ENCODE data around the gene CAMSAP1.
"Not testable (repeated sequence)": the region's sequence is repeated elsewhere in the genome, so short reads cannot be mapped to it uniquely, and the experiment has no call there.

The CAMSAP1 gene

GRCh38 chr9:135920256-135920930 lies 13.0 kb upstream of the CAMSAP1 start:
- DNase-seq: no peak

GRCh38 chr9:135919318-135919890 lies 12.1 kb upstream of the CAMSAP1 start:
- DNase-seq: no peak

DNA sequence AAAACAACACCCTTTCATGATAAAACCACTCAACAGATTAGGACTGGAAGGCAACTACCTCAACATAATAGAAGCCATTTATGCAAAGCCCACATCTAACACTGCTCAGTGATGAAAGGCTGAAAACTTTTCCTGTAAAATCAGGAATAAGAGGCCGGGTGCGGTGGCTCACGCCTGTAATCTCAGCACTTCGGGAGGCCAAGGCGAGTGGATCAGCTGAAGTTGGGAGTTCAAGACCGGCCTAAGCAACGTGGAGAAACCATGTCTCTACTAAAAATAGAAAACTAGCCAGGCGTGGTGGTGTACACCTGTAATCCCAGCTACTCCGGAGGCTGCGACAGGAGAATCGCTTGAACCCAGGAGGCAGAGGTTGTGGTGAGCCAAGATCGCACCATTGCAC lies 8.9 kb upstream of the CAMSAP1 start:
- not testable (repeated sequence) for DNase-seq

DNA sequence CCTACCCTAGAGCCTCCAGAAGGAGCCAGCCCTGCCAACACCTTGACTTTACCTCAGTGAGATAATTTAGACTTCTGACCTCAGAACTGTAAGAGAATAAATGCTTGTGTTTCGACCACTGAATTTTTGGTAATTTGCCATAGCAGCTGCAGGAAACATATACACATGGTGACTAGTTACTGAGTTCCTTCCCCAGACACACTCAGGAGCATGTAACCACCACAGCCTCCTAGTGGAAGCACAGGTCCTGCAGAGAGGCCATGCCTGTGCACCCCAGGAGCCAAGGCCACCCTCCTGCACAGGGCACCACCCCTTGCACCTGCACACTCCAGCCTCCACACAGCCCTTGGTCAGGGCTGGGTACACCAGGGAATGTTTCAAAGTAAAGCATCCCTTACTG lies 7.6 kb upstream of the CAMSAP1 start:
- no peak for DNase-seq

DNA sequence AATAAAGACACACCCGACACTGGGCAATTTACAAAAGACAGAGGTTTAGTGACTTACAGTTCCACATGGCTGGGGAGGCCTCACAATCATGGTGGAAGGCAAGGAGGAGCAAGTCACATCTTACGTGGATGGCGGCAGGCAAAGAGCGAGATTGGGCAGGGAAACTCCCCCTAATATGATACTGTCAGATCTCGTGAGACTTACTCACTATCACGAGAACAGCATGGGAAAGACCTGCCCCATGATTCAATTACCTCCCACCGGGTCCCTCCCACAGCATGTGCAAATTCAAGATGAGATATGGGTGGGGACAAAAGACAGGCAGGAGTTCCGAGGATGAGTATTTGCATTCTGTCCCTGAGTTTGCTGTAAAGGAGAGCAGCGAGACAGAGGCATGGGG lies 3.9 kb upstream of the CAMSAP1 start:
- DNase-seq: not testable (repeated sequence)

DNA sequence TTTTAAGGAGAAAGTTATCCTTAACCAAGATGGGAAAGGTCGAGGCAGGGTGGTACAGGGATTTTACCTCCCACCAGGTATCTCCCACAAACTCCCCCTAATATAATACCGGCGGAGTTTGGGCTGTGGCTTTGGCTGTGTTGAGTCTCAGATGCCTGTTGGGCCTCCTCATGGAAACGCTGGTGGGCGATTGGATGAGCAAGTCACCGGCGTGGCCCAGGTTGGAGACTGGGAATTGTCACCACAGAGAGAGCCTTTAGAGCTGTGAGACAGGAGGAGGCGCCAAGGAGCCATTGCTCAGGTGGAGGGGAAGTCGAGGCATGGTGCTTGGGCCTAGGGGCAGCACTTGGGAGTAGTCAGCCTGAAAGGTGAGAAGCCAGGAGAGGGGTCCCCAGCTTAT lies 3.4 kb upstream of the CAMSAP1 start:
- no peak for DNase-seq

DNA sequence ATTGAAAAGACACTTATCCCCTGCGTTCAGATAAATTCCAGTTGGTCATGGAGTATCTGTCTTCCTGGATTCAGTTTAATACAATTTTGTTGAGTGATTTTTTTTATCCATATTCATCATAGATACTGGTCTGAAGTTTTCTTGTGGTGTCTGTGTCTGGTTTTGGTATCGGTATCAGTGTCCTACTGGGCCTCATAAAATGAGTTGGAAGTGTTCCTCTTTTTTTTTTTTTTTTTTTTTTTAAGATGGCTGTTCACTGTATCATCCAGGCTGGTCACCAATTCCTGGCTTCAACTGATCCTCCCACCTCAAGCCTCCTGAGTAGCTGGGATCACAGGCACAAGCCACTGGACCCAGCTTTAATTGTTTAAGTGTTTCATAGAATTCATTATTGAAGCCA lies 2.9 kb upstream of the CAMSAP1 start:
- DNase-seq: peak; percentile 21

GRCh38 chr9:135909371-135909770 lies 2.0 kb upstream of the CAMSAP1 start:
- peak; percentile 4 for DNase-seq

DNA sequence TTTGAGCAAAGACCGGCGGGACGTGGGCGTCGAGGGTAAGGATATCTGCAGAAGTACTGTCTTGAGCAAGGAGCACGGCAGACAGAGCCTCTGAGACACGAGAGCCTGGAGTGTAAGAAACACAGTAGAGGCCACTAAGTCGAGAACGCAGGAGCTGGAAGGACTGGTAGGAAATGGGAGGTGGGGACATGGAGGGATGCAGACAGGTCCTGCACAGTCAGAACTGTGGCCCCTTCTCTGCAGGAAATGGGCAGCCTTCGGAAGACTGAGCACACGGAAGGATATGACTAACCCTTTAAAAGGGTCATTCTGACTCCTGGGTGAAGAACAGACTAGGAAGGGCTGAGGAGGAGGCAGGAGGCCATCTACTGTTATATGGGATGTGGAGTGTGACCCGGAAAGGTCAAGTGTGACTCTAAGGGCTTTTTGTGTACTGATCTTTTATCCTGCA lies 1.4 kb upstream of the CAMSAP1 start:
- DNase-seq: no peak

- no peak for DNase-seq
Observed at GRCh38 chr9:135908093-135908753, 877 bp upstream of the CAMSAP1 start.

GRCh38 chr9:135907006-135907430 lies 328 bp downstream of the CAMSAP1 start:
- DNase-seq: no peak

DNA sequence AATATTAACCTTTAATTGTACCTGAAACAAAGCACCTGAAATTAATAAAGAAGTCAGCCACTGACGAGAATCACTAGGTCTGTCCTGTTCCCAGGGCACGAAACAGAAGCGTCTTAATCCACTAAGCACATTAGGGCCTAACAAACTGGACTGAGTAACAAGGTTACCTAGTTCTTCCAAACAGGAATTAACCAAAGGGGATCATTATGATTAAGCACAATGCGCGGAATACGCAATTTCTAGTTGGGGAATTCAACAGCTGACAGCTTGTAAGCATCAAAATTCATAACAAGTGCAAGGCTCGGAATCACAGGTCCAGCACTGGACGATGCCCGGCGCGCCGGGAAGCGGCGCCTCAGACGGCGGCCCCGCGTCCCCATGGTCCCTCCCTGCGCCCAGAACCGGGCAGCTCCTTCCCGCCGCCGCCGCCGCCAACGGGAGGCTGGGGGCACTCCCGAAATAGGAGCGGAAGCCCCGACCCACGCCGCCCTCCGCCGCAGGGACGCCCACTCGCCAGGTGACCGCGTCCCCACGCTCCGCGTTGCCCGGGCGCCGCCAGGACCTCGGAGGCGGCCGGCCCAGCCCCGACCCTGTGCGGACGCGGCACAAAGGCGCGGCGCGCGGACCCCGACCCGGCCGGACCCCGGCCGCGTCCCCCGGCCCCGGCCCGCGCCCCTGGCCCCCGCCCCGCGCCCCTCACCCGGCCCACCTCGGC lies 898 bp downstream of the CAMSAP1 start:
- DNase-seq: no peak

DNA sequence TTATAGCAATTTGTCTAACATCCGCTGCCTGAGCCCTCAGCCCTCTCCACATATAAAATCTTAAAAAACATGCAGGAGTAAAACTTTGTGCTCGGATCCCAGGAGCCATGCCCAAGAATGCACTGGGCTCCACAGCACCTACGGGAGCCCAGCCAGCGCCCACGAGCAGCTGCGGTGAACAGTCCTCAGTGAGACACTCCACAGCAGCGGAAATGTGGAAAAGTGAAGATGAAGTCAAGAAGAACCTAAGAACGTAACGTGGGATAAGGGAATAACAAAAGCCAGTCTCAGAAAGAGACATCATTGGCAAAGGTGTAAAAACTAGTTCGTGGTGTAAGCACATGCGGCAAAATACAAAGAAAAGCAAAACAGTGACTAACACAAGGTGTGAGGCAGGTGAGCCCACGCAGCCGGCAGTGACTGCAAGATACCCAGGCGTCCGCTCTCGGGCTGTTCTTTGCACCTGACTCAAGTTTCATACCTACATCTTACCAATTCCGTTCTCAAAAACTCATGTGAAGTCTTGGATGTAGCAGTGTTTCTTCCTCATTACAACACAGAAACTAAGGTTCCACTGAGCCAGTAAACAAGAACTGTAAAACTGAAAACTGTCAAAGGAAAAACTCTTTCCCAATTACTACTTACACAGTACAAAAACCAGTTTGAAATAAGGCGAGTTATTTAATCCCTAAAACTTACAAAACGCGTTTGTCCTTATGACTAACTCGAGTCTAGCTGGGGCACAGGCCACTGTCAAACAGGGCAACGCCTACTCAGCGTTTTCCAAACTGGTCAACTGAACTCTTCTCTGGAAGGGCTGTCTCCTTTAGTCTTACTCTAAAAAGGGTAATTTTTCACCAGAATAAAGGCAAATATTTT lies 1.7 kb downstream of the CAMSAP1 start:
- peak; percentile 64 for DNase-seq

GRCh38 chr9:135903786-135904520 lies 3.4 kb downstream of the CAMSAP1 start:
- no peak for DNase-seq

GRCh38 chr9:135903358-135903656 lies 4.0 kb downstream of the CAMSAP1 start:
- no peak for DNase-seq

DNA sequence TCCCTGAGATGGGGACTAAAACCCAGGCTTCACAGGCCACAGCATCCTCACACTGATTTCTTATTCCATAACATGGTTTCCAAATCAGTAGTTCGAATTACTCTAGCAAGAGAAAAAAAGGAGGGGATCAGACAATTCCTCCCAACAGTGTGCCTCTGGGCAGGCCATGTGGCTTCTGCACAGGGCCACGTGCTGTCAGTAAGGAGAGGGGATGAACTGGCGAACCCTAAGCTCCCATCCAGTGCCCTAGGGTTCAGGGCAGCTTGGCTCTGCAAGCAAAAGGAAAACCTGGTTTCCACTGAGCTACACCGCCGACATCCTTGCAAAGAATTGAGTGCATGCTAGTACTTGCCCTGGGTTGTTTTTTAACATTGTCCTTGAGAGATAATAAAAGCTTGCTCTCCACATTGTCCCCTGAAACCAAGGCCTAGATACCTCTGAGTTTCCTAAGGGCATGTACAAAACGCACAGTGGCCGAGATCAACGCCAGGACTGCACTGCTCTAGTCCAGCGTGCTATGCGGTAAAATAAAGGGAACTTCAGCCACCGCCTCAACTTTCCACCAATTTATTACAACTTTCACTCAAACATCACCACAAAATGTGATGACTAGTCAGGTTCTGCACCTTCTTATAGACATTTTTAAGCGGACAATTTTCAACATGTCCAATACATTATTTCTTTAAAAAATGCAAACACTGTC lies 4.5 kb downstream of the CAMSAP1 start:
- peak; percentile 31 for DNase-seq

GRCh38 chr9:135901826-135902225 lies 5.5 kb downstream of the CAMSAP1 start:
- DNase-seq: no peak

- no peak for DNase-seq
Observed at GRCh38 chr9:135901031-135901758, 6.2 kb downstream of the CAMSAP1 start.

GRCh38 chr9:135898634-135899407 lies 8.5 kb downstream of the CAMSAP1 start:
- peak; percentile 31 for DNase-seq

- DNase-seq: no peak
Observed at GRCh38 chr9:135896626-135897025, 10.7 kb downstream of the CAMSAP1 start.

All from MV-4-11 (cell line).